Measurements from ENCODE around the gene GNPTAB. TPM values are rescaled to one million over a fixed set of nuclear protein-coding genes. Genes with fewer than 3 reads are reported as not detected.
"Not testable (repeated sequence)": the region's sequence is repeated elsewhere in the genome, so short reads cannot be mapped to it uniquely, and the experiment has no call there.

Gene GNPTAB
- total and polyA plus RNA-seq, 7 donors: 12.0 to 42.2 (median 25.4) TPM

GRCh38 chr12:101857043-101857558, 26.3 kb upstream of the GNPTAB start:
- 13 to 48% methylated on average over 1 of the region's 1 CpG for WGBS, 2 donors
- no peaks in the 10 kb centered on the region for H3K27me3 ChIP-seq
- no peak for TF ChIP-seq CTCF (IDR thresholded peaks at IDR 0.05)
- TF ChIP-seq POLR2AphosphoS5 (IDR thresholded peaks at IDR 0.05): peak in 2 of 4 donors; percentile 16 to 33
- no peak for TF ChIP-seq EP300 (IDR thresholded peaks at IDR 0.05)
- intact Hi-C loops (cut with DNase I): no loop called here
- no peaks in the 10 kb centered on the region for H3K9me3 ChIP-seq
- DNase-seq: no peak
- no peaks in the 10 kb centered on the region for H3K36me3 ChIP-seq
- H3K4me3 ChIP-seq: no peak overlapping the region
- peaks cover 0 to 20% (median 15%) of the 10 kb centered on the region in 4 donors for H3K4me1 ChIP-seq
- H3K27ac ChIP-seq: no peak overlapping the region

- WGBS, 2 donors: 61 to 78% methylated on average over 5 of the region's 5 CpGs
- H3K36me3 ChIP-seq; DNase-seq; H3K27ac ChIP-seq; H3K4me3 ChIP-seq; intact Hi-C loops (cut with DNase I); H3K27me3 ChIP-seq; H3K9me3 ChIP-seq: not testable (repeated sequence)
- H3K4me1 ChIP-seq: peaks cover 0 to 20% (median 15%) of the 10 kb centered on the region in 4 donors
Measured at GRCh38 chr12:101856614-101857013, 25.9 kb upstream of the GNPTAB start.

GRCh38 chr12:101855976-101856375, 25.2 kb upstream of the GNPTAB start:
- no peak for TF ChIP-seq POLR2A (IDR thresholded peaks at IDR 0.05)
- TF ChIP-seq POLR2AphosphoS5 (IDR thresholded peaks at IDR 0.05): no peak
- no peak for TF ChIP-seq EP300 (IDR thresholded peaks at IDR 0.05)
- TF ChIP-seq CTCF (IDR thresholded peaks at IDR 0.05): no peak
- Histone ChIP-seq H3K36me3 (no peaks in the 10 kb centered on the region), H3K9me3 (no peaks in the 10 kb centered on the region), H3K4me3 (no peak overlapping the region), H3K27ac (no peak overlapping the region), H3K27me3 (no peaks in the 10 kb centered on the region), H3K4me1 (peaks cover 0 to 20% (median 15%) of the 10 kb centered on the region in 4 donors)
- DNase-seq: no peak
- 71 to 91% methylated on average over 3 of the region's 3 CpGs for WGBS, 2 donors
- intact Hi-C loops (cut with DNase I): no loop called here

- no peak for DNase-seq
- intact Hi-C loops (cut with DNase I): no loop called here
- no peaks in the 10 kb centered on the region for H3K27me3 ChIP-seq
- no peak overlapping the region for H3K4me3 ChIP-seq
- H3K9me3 ChIP-seq: no peaks in the 10 kb centered on the region
- TF ChIP-seq EP300 (IDR thresholded peaks at IDR 0.05) (no peak), CTCF (IDR thresholded peaks at IDR 0.05) (no peak), POLR2AphosphoS5 (IDR thresholded peaks at IDR 0.05) (no peak), POLR2A (IDR thresholded peaks at IDR 0.05) (no peak)
- no peaks in the 10 kb centered on the region for H3K36me3 ChIP-seq
- WGBS, 2 donors: 21 to 50% methylated on average over 3 of the region's 3 CpGs
- peaks cover 0 to 20% (median 15%) of the 10 kb centered on the region in 4 donors for H3K4me1 ChIP-seq
- no peak overlapping the region for H3K27ac ChIP-seq
Measured at GRCh38 chr12:101855364-101855884, 24.7 kb upstream of the GNPTAB start.

- H3K36me3 ChIP-seq: no peaks in the 10 kb centered on the region
- intact Hi-C loops (cut with DNase I): no loop called here
- TF ChIP-seq POLR2AphosphoS5 (IDR thresholded peaks at IDR 0.05): no peak
- no peak for TF ChIP-seq CTCF (IDR thresholded peaks at IDR 0.05)
- H3K4me3 ChIP-seq: no peak overlapping the region
- no peaks in the 10 kb centered on the region for H3K9me3 ChIP-seq
- H3K27ac ChIP-seq: no peak overlapping the region
- H3K4me1 ChIP-seq: peaks cover 0 to 20% (median 15%) of the 10 kb centered on the region in 4 donors
- no peak for DNase-seq
- WGBS, 2 donors: 81 to 92% methylated on average over 1 of the region's 1 CpG
- no peaks in the 10 kb centered on the region for H3K27me3 ChIP-seq
Measured at GRCh38 chr12:101854747-101855146, 24.0 kb upstream of the GNPTAB start.

Measured in sigmoid colon (tissue), 7 donors.